NK-92 treated with Interleukin-12 subunit alpha and Interleukin-12 subunit beta, amount 100 ng/mL, for 24 hours (cell line): Measurements from ENCODE around the gene CYP4A11.
"Not testable (repeated sequence)": the region's sequence is repeated elsewhere in the genome, so short reads cannot be mapped to it uniquely, and the experiment has no call there.

Source experiments
- DNase-seq: peaks from one replicate; lab custom pipeline; 2025; lab: John Stamatoyannopoulos, UW

Gene CYP4A11

GRCh38 chr1:46941135-46941694 lies at the start of gene CYP4A11:
Gene CYP4A11 (minus strand): TSS chr1:46941476. CDS start chr1:46941433, 43 bp downstream.
- no peak for DNase-seq

- DNase-seq, result not testable (repeated sequence)
These were observed 49.3 kb upstream of the CYP4A11 start for GRCh38 chr1:46990541-46990940.

- DNase-seq, result no peak
These were observed 42.7 kb upstream of the CYP4A11 start for GRCh38 chr1:46983830-46984586.

GRCh38 chr1:46983166-46983829 lies 42.0 kb upstream of the CYP4A11 start:
- no peak for DNase-seq

GRCh38 chr1:46969014-46969619 lies 27.8 kb upstream of the CYP4A11 start:
- no peak for DNase-seq

- DNase-seq, result not testable (repeated sequence)
These were observed 21.0 kb upstream of the CYP4A11 start for GRCh38 chr1:46962272-46962671.

- DNase-seq, result no peak
These were observed 19.9 kb upstream of the CYP4A11 start for GRCh38 chr1:46961066-46961758.

- DNase-seq, result no peak
These were observed 19.0 kb upstream of the CYP4A11 start for GRCh38 chr1:46960250-46960649.

GRCh38 chr1:46955116-46955515 lies 13.8 kb upstream of the CYP4A11 start:
- DNase-seq, result not testable (repeated sequence)

GRCh38 chr1:46953847-46954246 lies 12.6 kb upstream of the CYP4A11 start:
- not testable (repeated sequence) for DNase-seq

GRCh38 chr1:46949417-46949666 lies 8.1 kb upstream of the CYP4A11 start:
- DNase-seq, result not testable (repeated sequence)

- no peak for DNase-seq
These were observed 7.5 kb upstream of the CYP4A11 start for GRCh38 chr1:46948629-46949416.

- DNase-seq, result not testable (repeated sequence)
These were observed 6.4 kb upstream of the CYP4A11 start for GRCh38 chr1:46947706-46948105.

GRCh38 chr1:46942086-46942485 lies 810 bp upstream of the CYP4A11 start:
- DNase-seq, result no peak

- DNase-seq, result no peak
These were observed 969 bp downstream of the CYP4A11 start for GRCh38 chr1:46940307-46940706.

- no peak for DNase-seq
These were observed 4.0 kb downstream of the CYP4A11 start for GRCh38 chr1:46937270-46937669.

GRCh38 chr1:46936788-46937187 lies 4.5 kb downstream of the CYP4A11 start:
- no peak for DNase-seq

GRCh38 chr1:46934852-46935251 lies 6.4 kb downstream of the CYP4A11 start:
- DNase-seq, result not testable (repeated sequence)

GRCh38 chr1:46932020-46932419 lies 9.3 kb downstream of the CYP4A11 start:
- not testable (repeated sequence) for DNase-seq

GRCh38 chr1:46931151-46931550 lies 10.1 kb downstream of the CYP4A11 start:
- DNase-seq, result no peak

- DNase-seq, result no peak
These were observed 13.9 kb downstream of the CYP4A11 start for GRCh38 chr1:46927249-46927835.
